Mesothelial cell of epicardium (in vitro differentiated cells): ENCODE data around the gene TNIP1. TPM values are rescaled to one million over a fixed set of nuclear protein-coding genes. Genes with fewer than 3 reads are reported as not detected.

Experiments
- DNase-seq, 2 experiments: peaks; one replicate each; pipeline ENCODE4 v3.0.0; 2021; ENCODE audit warnings: low spot score in 2 of 2; ENCODE audit not compliant: unreplicated experiment in 2 of 2
- H3K27ac Mint-ChIP-seq: 2 replicates; pipeline ENCODE4 v1.8.0; 2021; ENCODE audit warnings: mixed read lengths
- H3K27me3 Mint-ChIP-seq: 2 replicates; pipeline ENCODE4 v1.8.0; 2021; ENCODE audit warnings: low read depth, mixed read lengths
- H3K36me3 Mint-ChIP-seq: 2 replicates; pipeline ENCODE4 v1.8.0; 2021; ENCODE audit warnings: mixed read lengths
- H3K4me1 Mint-ChIP-seq: 2 replicates; pipeline ENCODE4 v1.8.0; 2021; ENCODE audit warnings: mixed read lengths
- H3K4me3 Mint-ChIP-seq: 2 replicates; pipeline ENCODE4 v1.8.0; 2021; ENCODE audit warnings: mild to moderate bottlenecking, moderate library complexity, mixed read lengths
- H3K9me3 Mint-ChIP-seq: 2 replicates; pipeline ENCODE4 v1.8.0; 2021; ENCODE audit warnings: mixed read lengths
- CTCF ChIP-seq: fragments of 200-600 bp; sonication (generic); IDR thresholded peaks from one replicate; pipeline ENCODE4 v1.5.0; 2021; ENCODE audit warnings: antibody characterized with exemption; ENCODE audit not compliant: unreplicated experiment
- total RNA-seq: library from RNA; stranded (reverse); gene quantifications from 3 replicates; pipeline ENCODE4 v1.2.1, GENCODE V29; 2021

The TNIP1 gene
- total RNA-seq, 1 donor from 2014 or later = 81.8 TPM

- no peak for DNase-seq
- Mint-ChIP-seq H3K36me3 (no peaks in the 10 kb centered on the region), H3K4me1 (no peaks in the 10 kb centered on the region), H3K4me3 (no peak overlapping the region), H3K27ac (no peak overlapping the region), H3K9me3 (no peaks in the 10 kb centered on the region), H3K27me3 (peaks cover 19% of the 10 kb centered on the region)
- no peak for TF ChIP-seq CTCF
These were observed 68.0 kb downstream of the TNIP1 start for GRCh38 chr5:151012862-151013261.

- DNase-seq = no peak
- peaks cover 4% of the 10 kb centered on the region for H3K4me1 Mint-ChIP-seq
- no peaks in the 10 kb centered on the region for H3K9me3 Mint-ChIP-seq
- TF ChIP-seq CTCF = no peak
- H3K27ac Mint-ChIP-seq = no peak overlapping the region
- no peak overlapping the region for H3K4me3 Mint-ChIP-seq
- no peaks in the 10 kb centered on the region for H3K36me3 Mint-ChIP-seq
- peaks cover 13% of the 10 kb centered on the region for H3K27me3 Mint-ChIP-seq
These were observed 71.9 kb downstream of the TNIP1 start for GRCh38 chr5:151008906-151009305.

GRCh38 chr5:151008210-151008491 lies 72.7 kb downstream of the TNIP1 start:
- no peak overlapping the region for H3K4me3 Mint-ChIP-seq
- H3K9me3 Mint-ChIP-seq = no peaks in the 10 kb centered on the region
- H3K4me1 Mint-ChIP-seq = peaks cover 7% of the 10 kb centered on the region
- H3K27me3 Mint-ChIP-seq = peaks cover 13% of the 10 kb centered on the region
- DNase-seq = no peak
- H3K36me3 Mint-ChIP-seq = no peaks in the 10 kb centered on the region
- TF ChIP-seq CTCF = no peak
- no peak overlapping the region for H3K27ac Mint-ChIP-seq

- no peaks in the 10 kb centered on the region for H3K9me3 Mint-ChIP-seq
- no peak overlapping the region for H3K27ac Mint-ChIP-seq
- H3K36me3 Mint-ChIP-seq = no peaks in the 10 kb centered on the region
- H3K4me3 Mint-ChIP-seq = no peak overlapping the region
- DNase-seq = no peak
- peaks cover 13% of the 10 kb centered on the region for H3K27me3 Mint-ChIP-seq
- no peak for TF ChIP-seq CTCF
- H3K4me1 Mint-ChIP-seq = peaks cover 7% of the 10 kb centered on the region
These were observed 73.2 kb downstream of the TNIP1 start for GRCh38 chr5:151007430-151008209.

- Mint-ChIP-seq H3K9me3 (no peaks in the 10 kb centered on the region), H3K36me3 (no peaks in the 10 kb centered on the region), H3K27me3 (peaks cover 13% of the 10 kb centered on the region), H3K4me1 (peaks cover 7% of the 10 kb centered on the region), H3K27ac (no peak overlapping the region), H3K4me3 (no peak overlapping the region)
- TF ChIP-seq CTCF = no peak
- DNase-seq = no peak
These were observed 74.0 kb downstream of the TNIP1 start for GRCh38 chr5:151006704-151007334.
